Measurements from ENCODE around the gene WAC.
A peak's percentile ranks its signal among the peaks of the same experiment; 100 is the strongest.
"Not testable (repeated sequence)": the region's sequence is repeated elsewhere in the genome, so short reads cannot be mapped to it uniquely, and the experiment has no call there.

The WAC gene

DNA sequence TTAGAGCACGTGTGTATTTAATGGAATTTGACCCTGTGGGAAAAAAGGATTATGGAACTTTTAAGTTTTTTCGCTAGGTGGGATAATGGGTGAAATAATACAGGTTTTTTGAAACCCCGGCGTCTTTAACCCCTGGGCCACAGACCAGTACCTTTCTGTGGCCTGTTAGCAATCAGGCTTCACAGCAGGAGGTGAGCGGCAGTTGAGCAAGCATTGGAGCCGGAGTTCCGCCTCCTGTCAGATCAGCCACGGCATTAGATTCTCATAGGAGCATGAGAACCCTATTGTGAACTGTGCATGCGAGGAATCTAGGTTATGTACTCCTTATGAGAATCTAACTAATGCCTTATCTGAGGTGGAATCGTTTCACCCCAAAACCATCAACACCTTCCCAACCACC is 28.6 kb downstream of the WAC start:
- no peak overlapping the region for H3K4me3 ChIP-seq (ENCODE audit: control insufficient read depth, low read depth, low read length)
- DNase-seq (ENCODE audit: low read depth): no peak

DNA sequence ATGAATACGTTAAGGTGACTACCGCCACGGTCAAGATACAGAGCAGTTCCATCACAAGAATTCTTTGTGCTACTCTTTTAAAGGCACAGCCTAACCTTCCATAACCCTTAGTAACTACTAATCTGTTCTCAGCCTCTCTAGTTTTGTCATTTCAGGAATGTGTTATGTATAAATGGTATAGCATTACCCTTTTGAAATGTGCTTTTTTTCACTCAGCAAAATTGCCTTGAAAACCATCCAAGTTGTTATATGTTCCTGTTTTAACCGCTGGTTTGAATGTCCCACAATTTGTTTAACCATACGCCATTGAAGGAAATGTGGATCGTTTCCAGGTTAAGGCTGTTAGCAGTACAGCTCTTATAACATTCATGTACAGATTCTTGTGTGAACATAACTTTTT is 32.0 kb downstream of the WAC start:
- TF ChIP-seq CTCF (conservative IDR thresholded peaks at IDR 0.05; ENCODE audit: control insufficient read depth, insufficient read depth, low read depth, low read length): no peak
- DNase-seq (ENCODE audit: low read depth): no peak
- H3K4me3 ChIP-seq (ENCODE audit: control insufficient read depth, low read depth, low read length): no peak overlapping the region

More for the DNA sequence above, 28.6 kb downstream of the WAC start:
- no peak for TF ChIP-seq CTCF (conservative IDR thresholded peaks at IDR 0.05; ENCODE audit: control insufficient read depth, insufficient read depth, low read depth, low read length)

GRCh38 chr10:28566458-28567015 is 33.6 kb downstream of the WAC start:
- peak; percentile 11 for DNase-seq (ENCODE audit: low read depth)
- TF ChIP-seq CTCF (conservative IDR thresholded peaks at IDR 0.05; ENCODE audit: control insufficient read depth, insufficient read depth, low read depth, low read length): no peak

DNA sequence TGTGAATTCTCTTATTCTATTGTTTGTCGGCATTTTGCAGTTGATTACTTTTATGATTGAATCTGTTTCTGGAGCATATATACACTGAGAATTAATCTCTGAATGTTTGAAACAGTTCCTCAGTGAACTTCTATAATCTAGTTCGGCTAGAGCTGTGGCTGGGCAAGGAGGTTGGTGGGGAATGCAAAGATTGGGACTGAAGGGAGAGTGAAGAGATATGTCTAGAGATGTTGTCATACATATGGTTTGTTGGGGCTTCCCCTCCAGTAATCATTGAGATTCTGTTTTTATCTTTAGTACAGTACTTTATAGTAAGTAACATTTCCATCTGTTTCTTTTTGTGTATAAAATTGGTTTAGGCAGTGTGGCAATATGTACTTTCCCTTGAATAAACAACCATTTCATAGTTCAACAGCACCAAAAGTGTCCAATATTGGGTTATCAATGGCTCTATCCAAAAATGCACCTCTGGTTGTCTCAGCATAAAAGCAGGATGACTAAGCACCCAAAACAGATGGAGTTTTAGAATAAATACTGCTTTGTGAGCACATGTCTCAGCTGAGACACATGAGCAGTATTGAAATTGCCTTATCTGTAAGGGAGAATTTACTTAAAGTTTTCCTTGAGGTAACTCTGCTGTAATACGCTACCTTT is 36.7 kb downstream of the WAC start:
- H3K4me3 ChIP-seq (ENCODE audit: control insufficient read depth, low read depth, low read length): no peak overlapping the region
- DNase-seq (ENCODE audit: low read depth): peak; percentile 56
- no peak for TF ChIP-seq CTCF (conservative IDR thresholded peaks at IDR 0.05; ENCODE audit: control insufficient read depth, insufficient read depth, low read depth, low read length)

More at GRCh38 chr10:28566458-28567015, 33.6 kb downstream of the WAC start:
- H3K4me3 ChIP-seq (ENCODE audit: control insufficient read depth, low read depth, low read length): no peak overlapping the region

GRCh38 chr10:28570598-28570997 is 37.7 kb downstream of the WAC start:
- H3K4me3 ChIP-seq (ENCODE audit: control insufficient read depth, low read depth, low read length): no peak overlapping the region
- DNase-seq (ENCODE audit: low read depth): no peak
- no peak for TF ChIP-seq CTCF (conservative IDR thresholded peaks at IDR 0.05; ENCODE audit: control insufficient read depth, insufficient read depth, low read depth, low read length)

- no peak for DNase-seq (ENCODE audit: low read depth)
- no peak for TF ChIP-seq CTCF (conservative IDR thresholded peaks at IDR 0.05; ENCODE audit: control insufficient read depth, insufficient read depth, low read depth, low read length)
- no peak overlapping the region for H3K4me3 ChIP-seq (ENCODE audit: control insufficient read depth, low read depth, low read length)
These were observed 38.3 kb downstream of the WAC start for GRCh38 chr10:28571265-28571664.

- not testable (repeated sequence) for DNase-seq (ENCODE audit: low read depth); H3K4me3 ChIP-seq (ENCODE audit: control insufficient read depth, low read depth, low read length)
These were observed 41.3 kb downstream of the WAC start for GRCh38 chr10:28574214-28574613.

Data from fibroblast of mammary gland (primary cell).